ENCODE results near the gene INTS2.

DNA sequence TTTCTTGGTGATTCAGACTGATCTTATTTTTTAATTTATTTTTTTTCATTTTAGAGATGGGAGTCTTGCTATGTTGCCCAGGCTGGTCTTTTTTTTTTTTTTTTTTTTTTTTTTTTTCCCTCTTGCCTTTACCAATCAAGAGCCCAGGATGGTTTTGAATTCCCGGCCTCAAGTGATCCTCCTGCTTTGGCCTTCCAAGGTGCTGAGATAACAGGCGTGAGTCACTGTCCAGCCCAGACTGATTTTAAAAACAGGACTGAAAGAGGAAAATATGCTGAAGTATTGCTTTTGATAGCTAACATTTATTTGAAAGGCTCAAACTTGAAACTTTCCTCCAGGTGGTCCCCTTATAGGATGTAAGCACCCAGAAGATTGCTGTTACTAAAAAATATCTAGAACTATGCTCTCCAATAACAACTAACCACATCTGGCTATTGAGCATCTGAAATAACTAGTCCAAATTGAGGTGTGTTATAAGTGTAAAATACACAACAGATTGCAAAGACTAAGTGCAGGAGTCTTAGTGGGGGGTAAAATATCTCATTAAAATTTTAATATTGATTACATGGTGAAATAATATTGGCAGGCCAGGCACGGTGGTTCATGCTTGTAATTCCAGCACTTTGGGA, 48.7 kb downstream of the INTS2 start:
- TF ChIP-seq RFX5 (IDR thresholded peaks at IDR 0.05), result no peak
- no peak for TF ChIP-seq SMC3 (IDR thresholded peaks at IDR 0.05)
- TF ChIP-seq POLR2A (IDR thresholded peaks at IDR 0.05; ENCODE audit: low read length), result no peak
- TF ChIP-seq, protein P1, sequence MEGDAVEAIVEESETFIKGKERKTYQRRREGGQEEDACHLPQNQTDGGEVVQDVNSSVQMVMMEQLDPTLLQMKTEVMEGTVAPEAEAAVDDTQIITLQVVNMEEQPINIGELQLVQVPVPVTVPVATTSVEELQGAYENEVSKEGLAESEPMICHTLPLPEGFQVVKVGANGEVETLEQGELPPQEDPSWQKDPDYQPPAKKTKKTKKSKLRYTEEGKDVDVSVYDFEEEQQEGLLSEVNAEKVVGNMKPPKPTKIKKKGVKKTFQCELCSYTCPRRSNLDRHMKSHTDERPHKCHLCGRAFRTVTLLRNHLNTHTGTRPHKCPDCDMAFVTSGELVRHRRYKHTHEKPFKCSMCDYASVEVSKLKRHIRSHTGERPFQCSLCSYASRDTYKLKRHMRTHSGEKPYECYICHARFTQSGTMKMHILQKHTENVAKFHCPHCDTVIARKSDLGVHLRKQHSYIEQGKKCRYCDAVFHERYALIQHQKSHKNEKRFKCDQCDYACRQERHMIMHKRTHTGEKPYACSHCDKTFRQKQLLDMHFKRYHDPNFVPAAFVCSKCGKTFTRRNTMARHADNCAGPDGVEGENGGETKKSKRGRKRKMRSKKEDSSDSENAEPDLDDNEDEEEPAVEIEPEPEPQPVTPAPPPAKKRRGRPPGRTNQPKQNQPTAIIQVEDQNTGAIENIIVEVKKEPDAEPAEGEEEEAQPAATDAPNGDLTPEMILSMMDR (IDR thresholded peaks at IDR 0.05), result no peak
- no peak for TF ChIP-seq CEBPB (IDR thresholded peaks at IDR 0.05)
- no peak for TF ChIP-seq EP300 (IDR thresholded peaks at IDR 0.05)
- no peak for TF ChIP-seq MAZ (IDR thresholded peaks at IDR 0.05; ENCODE audit: borderline replicate concordance, low read depth, low read length)
- TF ChIP-seq CHD2 (IDR thresholded peaks at IDR 0.05; ENCODE audit: low read length, partially characterized antibody), result no peak
